Retinal pigment epithelial cell (primary cell): ENCODE results near the gene POMT1.

ENCODE experiments used
- DNase-seq: peaks from one replicate; pipeline ENCODE4 v3.0.0-alpha.2; 2010; ENCODE audit warnings: low read depth
- H3K4me3 ChIP-seq: 2 replicates; pipeline ENCODE4 v1.5.1; 2011; ENCODE audit warnings: mild to moderate bottlenecking, low read length, control low read depth, moderate library complexity
- CTCF ChIP-seq: conservative IDR thresholded peaks from 2 replicates; pipeline ENCODE4 v1.5.1; 2011; ENCODE audit warnings: low read depth, low read length, control low read depth, inconsistent platforms

POMT1 gene

DNA sequence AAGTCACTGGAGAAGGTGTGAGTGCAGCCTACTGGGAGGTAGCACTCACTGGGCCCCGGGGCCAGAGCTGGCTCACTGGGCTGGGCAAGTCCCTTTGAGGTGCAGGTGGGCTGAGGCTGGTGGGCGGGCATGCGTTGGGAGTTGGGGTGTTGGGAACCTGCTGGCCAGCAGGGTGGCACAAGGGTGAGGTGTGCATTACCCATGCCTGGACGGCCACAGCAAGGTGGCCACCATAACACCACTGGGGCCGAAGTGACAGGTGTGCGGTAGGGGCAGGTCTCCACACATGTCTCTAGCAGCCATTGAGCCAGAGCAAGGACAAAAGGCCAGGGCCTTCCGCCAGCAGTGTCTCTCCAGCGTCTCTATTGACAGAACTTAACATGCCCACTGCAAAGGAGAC, 65.2 kb downstream of the POMT1 start:
- no peak for TF ChIP-seq CTCF
- DNase-seq, result no peak
- H3K4me3 ChIP-seq, result no peak overlapping the region
